GM21360 (cell line): ENCODE measurements around the gene SORBS2.

ENCODE experiments used
- ATAC-seq: cut with Tn5 transposase; IDR thresholded peaks from one replicate; pipeline ENCODE4 v1.9.1; 2021; ENCODE audit warnings: mild to moderate bottlenecking, moderate library complexity; ENCODE audit not compliant: unreplicated experiment

The SORBS2 gene

GRCh38 chr4:185685804-185686203 is 126.2 kb downstream of the SORBS2 start:
- no peak for ATAC-seq

- ATAC-seq = no peak
Observed at GRCh38 chr4:185683896-185684295, 128.1 kb downstream of the SORBS2 start.

GRCh38 chr4:185683222-185683621 is 128.8 kb downstream of the SORBS2 start:
- ATAC-seq = no peak

GRCh38 chr4:185682236-185682635 is 129.8 kb downstream of the SORBS2 start:
- ATAC-seq = no peak

- ATAC-seq = no peak
Observed at GRCh38 chr4:185681604-185682003, 130.4 kb downstream of the SORBS2 start.

- no peak for ATAC-seq
Observed at GRCh38 chr4:185680617-185681016, 131.4 kb downstream of the SORBS2 start.

GRCh38 chr4:185679523-185679922 is 132.5 kb downstream of the SORBS2 start:
- no peak for ATAC-seq

GRCh38 chr4:185677637-185678314 is 134.2 kb downstream of the SORBS2 start:
- ATAC-seq = no peak

- ATAC-seq = no peak
Observed at GRCh38 chr4:185672618-185673017, 139.4 kb downstream of the SORBS2 start.

- no peak for ATAC-seq
Observed at GRCh38 chr4:185672151-185672550, 139.8 kb downstream of the SORBS2 start.

- no peak for ATAC-seq
Observed at GRCh38 chr4:185671496-185671895, 140.5 kb downstream of the SORBS2 start.

- no peak for ATAC-seq
Observed at GRCh38 chr4:185671066-185671465, 140.9 kb downstream of the SORBS2 start.

- no peak for ATAC-seq
Observed at GRCh38 chr4:185669288-185669687, 142.7 kb downstream of the SORBS2 start.

GRCh38 chr4:185666156-185666555 is 145.8 kb downstream of the SORBS2 start:
- no peak for ATAC-seq

GRCh38 chr4:185665655-185666054 is 146.3 kb downstream of the SORBS2 start:
- ATAC-seq = no peak

GRCh38 chr4:185664481-185664880 is 147.5 kb downstream of the SORBS2 start:
- no peak for ATAC-seq

GRCh38 chr4:185662030-185662778 is 149.8 kb downstream of the SORBS2 start:
- no peak for ATAC-seq

GRCh38 chr4:185660340-185660739 is 151.7 kb downstream of the SORBS2 start:
- ATAC-seq = no peak

- ATAC-seq = no peak
Observed at GRCh38 chr4:185657699-185658098, 154.3 kb downstream of the SORBS2 start.

- ATAC-seq = no peak
Observed at GRCh38 chr4:185657183-185657582, 154.8 kb downstream of the SORBS2 start.

GRCh38 chr4:185656467-185656931 is 155.5 kb downstream of the SORBS2 start:
- no peak for ATAC-seq

GRCh38 chr4:185654965-185655554 is 156.9 kb downstream of the SORBS2 start:
- ATAC-seq = no peak
